Measurements from ENCODE around the gene TEX9.

Gene TEX9

DNA sequence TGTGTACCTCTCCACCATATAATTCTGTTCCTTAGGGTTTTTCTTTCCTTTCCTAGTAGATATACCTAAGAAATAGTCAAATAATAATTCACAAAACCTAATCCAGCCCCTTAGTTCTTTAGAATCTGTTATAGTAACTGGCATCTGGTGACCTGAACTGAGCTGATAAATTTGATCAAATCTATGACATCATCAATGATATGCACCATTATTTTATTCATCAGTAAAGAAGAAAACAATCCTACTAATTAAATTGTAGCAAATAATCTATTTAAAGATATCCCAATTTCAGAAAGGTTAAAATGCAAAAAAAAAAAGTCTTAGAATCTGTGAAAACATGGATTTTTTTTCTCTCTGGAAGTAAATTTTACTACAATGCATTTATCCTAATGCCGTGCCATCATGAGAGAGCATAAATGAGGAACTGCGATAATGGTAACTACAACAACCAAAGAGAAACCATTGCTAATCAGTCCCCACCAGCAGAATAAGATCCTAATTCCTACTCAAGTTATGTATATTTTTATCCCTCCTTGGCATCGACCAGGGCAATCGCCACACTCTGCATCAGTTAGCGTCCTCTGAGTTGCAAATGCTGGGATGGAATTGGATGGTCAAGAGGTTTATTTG is 106.3 kb downstream of the TEX9 start:
- TF ChIP-seq TAF1 (IDR thresholded peaks at IDR 0.05; ENCODE audit: borderline replicate concordance, insufficient read depth, low read length) (no peak), FOXP2 (optimal IDR thresholded peaks at IDR 0.05; ENCODE audit: borderline replicate concordance, extremely low read depth, extremely low read length, insufficient read depth) (no peak), POLR2AphosphoS5 (IDR thresholded peaks at IDR 0.05; ENCODE audit: low read depth, low read length) (no peak), SIN3A (IDR thresholded peaks at IDR 0.05; ENCODE audit: borderline replicate concordance, insufficient read depth, low read length) (no peak)
- TF ChIP-seq, protein P1, sequence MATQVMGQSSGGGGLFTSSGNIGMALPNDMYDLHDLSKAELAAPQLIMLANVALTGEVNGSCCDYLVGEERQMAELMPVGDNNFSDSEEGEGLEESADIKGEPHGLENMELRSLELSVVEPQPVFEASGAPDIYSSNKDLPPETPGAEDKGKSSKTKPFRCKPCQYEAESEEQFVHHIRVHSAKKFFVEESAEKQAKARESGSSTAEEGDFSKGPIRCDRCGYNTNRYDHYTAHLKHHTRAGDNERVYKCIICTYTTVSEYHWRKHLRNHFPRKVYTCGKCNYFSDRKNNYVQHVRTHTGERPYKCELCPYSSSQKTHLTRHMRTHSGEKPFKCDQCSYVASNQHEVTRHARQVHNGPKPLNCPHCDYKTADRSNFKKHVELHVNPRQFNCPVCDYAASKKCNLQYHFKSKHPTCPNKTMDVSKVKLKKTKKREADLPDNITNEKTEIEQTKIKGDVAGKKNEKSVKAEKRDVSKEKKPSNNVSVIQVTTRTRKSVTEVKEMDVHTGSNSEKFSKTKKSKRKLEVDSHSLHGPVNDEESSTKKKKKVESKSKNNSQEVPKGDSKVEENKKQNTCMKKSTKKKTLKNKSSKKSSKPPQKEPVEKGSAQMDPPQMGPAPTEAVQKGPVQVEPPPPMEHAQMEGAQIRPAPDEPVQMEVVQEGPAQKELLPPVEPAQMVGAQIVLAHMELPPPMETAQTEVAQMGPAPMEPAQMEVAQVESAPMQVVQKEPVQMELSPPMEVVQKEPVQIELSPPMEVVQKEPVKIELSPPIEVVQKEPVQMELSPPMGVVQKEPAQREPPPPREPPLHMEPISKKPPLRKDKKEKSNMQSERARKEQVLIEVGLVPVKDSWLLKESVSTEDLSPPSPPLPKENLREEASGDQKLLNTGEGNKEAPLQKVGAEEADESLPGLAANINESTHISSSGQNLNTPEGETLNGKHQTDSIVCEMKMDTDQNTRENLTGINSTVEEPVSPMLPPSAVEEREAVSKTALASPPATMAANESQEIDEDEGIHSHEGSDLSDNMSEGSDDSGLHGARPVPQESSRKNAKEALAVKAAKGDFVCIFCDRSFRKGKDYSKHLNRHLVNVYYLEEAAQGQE (IDR thresholded peaks at IDR 0.05; ENCODE audit: insufficient read depth in 1 of 2, low read depth in 2 of 2, low read length in 2 of 2), result no peak

DNA sequence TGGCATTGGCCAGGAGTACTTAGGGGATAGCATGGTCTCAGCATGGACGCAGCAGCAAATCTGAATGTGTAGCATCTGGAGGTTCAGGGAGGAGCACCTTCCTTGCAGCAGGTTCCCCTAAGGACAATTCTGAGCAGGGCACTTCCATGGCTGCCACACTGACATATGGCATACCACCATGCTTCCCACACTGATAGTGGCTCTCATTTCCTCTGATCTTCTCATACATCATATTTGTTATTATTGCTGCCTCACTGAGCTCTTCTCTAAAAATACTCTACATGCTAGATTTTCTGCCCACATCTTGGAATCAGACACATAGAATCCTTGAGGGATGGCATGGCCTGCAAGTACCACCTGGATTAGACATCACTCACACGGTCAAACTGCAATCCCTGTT is 107.1 kb downstream of the TEX9 start:
- TF ChIP-seq FOXP2 (optimal IDR thresholded peaks at IDR 0.05; ENCODE audit: borderline replicate concordance, extremely low read depth, extremely low read length, insufficient read depth) (no peak), SIN3A (IDR thresholded peaks at IDR 0.05; ENCODE audit: borderline replicate concordance, insufficient read depth, low read length) (no peak), POLR2AphosphoS5 (IDR thresholded peaks at IDR 0.05; ENCODE audit: low read depth, low read length) (no peak), TAF1 (IDR thresholded peaks at IDR 0.05; ENCODE audit: borderline replicate concordance, insufficient read depth, low read length) (no peak)
- TF ChIP-seq, protein P1 (IDR thresholded peaks at IDR 0.05; ENCODE audit: insufficient read depth in 1 of 2, low read depth in 2 of 2, low read length in 2 of 2), result no peak

DNA sequence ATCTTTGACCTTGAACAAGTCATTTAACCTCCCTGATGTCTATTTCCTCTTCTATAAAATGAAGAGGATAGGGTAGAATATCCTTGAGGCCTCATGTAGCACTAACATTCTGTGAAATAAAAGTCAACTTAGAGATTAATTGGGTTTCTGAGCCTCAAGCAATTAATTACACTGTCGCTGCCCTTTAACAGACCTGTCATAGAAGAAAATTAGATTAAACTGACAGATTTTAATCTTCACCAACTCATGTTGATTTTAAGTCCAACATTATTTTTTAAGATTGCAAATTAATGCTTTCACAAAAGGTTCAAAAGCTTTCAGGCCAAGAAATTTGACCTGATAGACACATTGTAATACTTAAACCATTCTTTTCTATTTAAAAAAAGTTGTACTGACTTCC is 107.8 kb downstream of the TEX9 start:
- TF ChIP-seq SIN3A (IDR thresholded peaks at IDR 0.05; ENCODE audit: borderline replicate concordance, insufficient read depth, low read length) (no peak), POLR2AphosphoS5 (IDR thresholded peaks at IDR 0.05; ENCODE audit: low read depth, low read length) (no peak), TAF1 (IDR thresholded peaks at IDR 0.05; ENCODE audit: borderline replicate concordance, insufficient read depth, low read length) (no peak), FOXP2 (optimal IDR thresholded peaks at IDR 0.05; ENCODE audit: borderline replicate concordance, extremely low read depth, extremely low read length, insufficient read depth) (no peak)
- TF ChIP-seq, protein P1 (IDR thresholded peaks at IDR 0.05; ENCODE audit: insufficient read depth in 1 of 2, low read depth in 2 of 2, low read length in 2 of 2), result no peak

DNA sequence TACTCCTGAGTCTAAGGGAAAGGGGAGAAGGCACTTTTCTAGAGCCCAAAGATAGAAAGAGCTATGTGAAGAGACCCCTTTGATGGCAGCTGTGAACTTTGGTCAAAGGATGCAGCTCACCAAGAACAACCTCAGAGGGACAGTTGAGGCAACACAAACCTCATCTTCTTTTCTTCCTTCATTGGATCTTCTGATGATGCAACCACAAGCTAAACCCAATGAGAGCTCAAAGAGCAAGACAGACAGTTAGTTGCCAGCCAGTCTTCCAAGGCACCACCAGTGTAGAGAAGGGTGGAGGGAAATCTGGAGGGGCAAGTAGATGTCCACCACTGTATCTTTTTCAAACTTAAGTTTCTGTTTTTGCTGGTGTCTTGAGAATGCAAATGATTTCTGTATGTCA is 110.1 kb downstream of the TEX9 start:
- no peak for TF ChIP-seq SIN3A (IDR thresholded peaks at IDR 0.05; ENCODE audit: borderline replicate concordance, insufficient read depth, low read length)
- TF ChIP-seq FOXP2 (optimal IDR thresholded peaks at IDR 0.05; ENCODE audit: borderline replicate concordance, extremely low read depth, extremely low read length, insufficient read depth), result no peak
- TF ChIP-seq POLR2AphosphoS5 (IDR thresholded peaks at IDR 0.05; ENCODE audit: low read depth, low read length), result no peak
- TF ChIP-seq TAF1 (IDR thresholded peaks at IDR 0.05; ENCODE audit: borderline replicate concordance, insufficient read depth, low read length), result no peak
- TF ChIP-seq, protein P1 (IDR thresholded peaks at IDR 0.05; ENCODE audit: insufficient read depth in 1 of 2, low read depth in 2 of 2, low read length in 2 of 2), result no peak

Data from PFSK-1 (cell line).